ENCODE measurements around the gene GABRB1. TPM values are rescaled to one million over a fixed set of nuclear protein-coding genes. Genes with fewer than 3 reads are reported as not detected.
A peak's percentile ranks its signal among the peaks of the same experiment; 100 is the strongest.

GABRB1 gene
- total RNA-seq, 5 donors from 2014 or later (not counting 1 experiment from before 2014, with no cell fraction given), result not detected

GRCh38 chr4:47382846-47383360 lies 351.5 kb downstream of the GABRB1 start:
- peaks cover 0 to 3% of the 10 kb centered on the region in 2 experiments for H3K27me3 ChIP-seq (replicated peaks in 1 of 2; ENCODE audit: control insufficient read depth in 2 of 2, extremely low read depth in 1 of 2, insufficient read depth in 2 of 2, low read length in 1 of 2)
- H3K36me3 ChIP-seq (ENCODE audit: control insufficient read depth in 2 of 2, extremely low read depth in 1 of 2, insufficient read depth in 1 of 2, low read length in 1 of 2), result no peaks in the 10 kb centered on the region
- H3K4me1 Mint-ChIP-seq, result no peaks in the 10 kb centered on the region
- no peak for ATAC-seq (replicated peaks in 1 of 4)
- H3K9me3 ChIP-seq, result no peaks in the 10 kb centered on the region
- H3K27ac ChIP-seq (ENCODE audit: low read length), result no peak overlapping the region
- no peak overlapping the region for H3K4me3 Mint-ChIP-seq
- no peaks in the 10 kb centered on the region for H3K9me3 Mint-ChIP-seq
- no peaks in the 10 kb centered on the region for H3K36me3 Mint-ChIP-seq
- H3K27ac Mint-ChIP-seq, result no peak overlapping the region
- H3K4me3 ChIP-seq (ENCODE audit: control insufficient read depth in 1 of 2, extremely low read depth in 1 of 2, low read length in 1 of 2), result no peak overlapping the region
- peaks cover 0 to 24% of the 10 kb centered on the region in 2 donors for H3K27me3 Mint-ChIP-seq
- H3K4me1 ChIP-seq (ENCODE audit: control insufficient read depth in 1 of 2, extremely low read depth in 1 of 2, insufficient read depth in 2 of 2, low read length in 2 of 2), result no peaks in the 10 kb centered on the region
- CTCF ChIA-PET, result interaction anchor here (0.8 to 1.4 kb wide), 6 partner anchors 8 to 541 kb away, joined by 3 to 5 read pairs (median 4); no protein-coding TSS in a partner anchor
- 50% methylated on average over 1 of the region's 2 CpGs for WGBS (ENCODE audit: insufficient coverage)
- POLR2A ChIA-PET, result interaction anchor here in 1 of 2 donors (0.7 kb wide), 1 partner anchor 17 kb away, joined by 5 read pairs; no protein-coding TSS in a partner anchor
- no peak for DNase-seq

- ATAC-seq (replicated peaks in 1 of 4) (no peak), DNase-seq (peak in 1 of 35 experiments; percentile 37)
- H3K27me3 ChIP-seq (replicated peaks in 1 of 2; ENCODE audit: control insufficient read depth in 2 of 2, extremely low read depth in 1 of 2, insufficient read depth in 2 of 2, low read length in 1 of 2), result peaks cover 0 to 3% of the 10 kb centered on the region in 2 experiments
- CTCF ChIA-PET, result interaction anchor here (0.8 to 1.4 kb wide), 5 partner anchors 9 to 542 kb away, joined by 3 to 5 read pairs (median 4); no protein-coding TSS in a partner anchor
- H3K4me1 ChIP-seq (ENCODE audit: control insufficient read depth in 1 of 2, extremely low read depth in 1 of 2, insufficient read depth in 2 of 2, low read length in 2 of 2), result no peaks in the 10 kb centered on the region
- H3K36me3 ChIP-seq (ENCODE audit: control insufficient read depth in 2 of 2, extremely low read depth in 1 of 2, insufficient read depth in 1 of 2, low read length in 1 of 2), result no peaks in the 10 kb centered on the region
- no peaks in the 10 kb centered on the region for H3K4me1 Mint-ChIP-seq
- no CpG with 5 or more reads among the region's 4 CpGs for WGBS (ENCODE audit: insufficient coverage)
- H3K36me3 Mint-ChIP-seq, result no peaks in the 10 kb centered on the region
- no peak overlapping the region for H3K4me3 Mint-ChIP-seq
- H3K9me3 ChIP-seq, result no peaks in the 10 kb centered on the region
- H3K27ac Mint-ChIP-seq, result no peak overlapping the region
- H3K27ac ChIP-seq (ENCODE audit: low read length), result no peak overlapping the region
- H3K4me3 ChIP-seq (ENCODE audit: control insufficient read depth in 1 of 2, extremely low read depth in 1 of 2, low read length in 1 of 2), result no peak overlapping the region
- H3K27me3 Mint-ChIP-seq, result peaks cover 0 to 24% of the 10 kb centered on the region in 2 donors
- POLR2A ChIA-PET, result no interaction called here
- no peaks in the 10 kb centered on the region for H3K9me3 Mint-ChIP-seq
Observed at GRCh38 chr4:47383829-47384427, 352.6 kb downstream of the GABRB1 start.

- POLR2A ChIA-PET, result no interaction called here
- H3K36me3 ChIP-seq (ENCODE audit: control insufficient read depth in 2 of 2, extremely low read depth in 1 of 2, insufficient read depth in 1 of 2, low read length in 1 of 2), result no peaks in the 10 kb centered on the region
- Mint-ChIP-seq H3K27ac (no peak overlapping the region), H3K36me3 (no peaks in the 10 kb centered on the region), H3K4me3 (no peak overlapping the region), H3K27me3 (peaks cover 0 to 24% of the 10 kb centered on the region in 2 donors), H3K4me1 (no peaks in the 10 kb centered on the region), H3K9me3 (no peaks in the 10 kb centered on the region)
- CTCF ChIA-PET, result interaction anchor here in 1 of 2 donors (0.6 to 0.7 kb wide), 3 partner anchors 23 to 267 kb away, joined by 3 to 5 read pairs (median 4); no protein-coding TSS in a partner anchor
- H3K27me3 ChIP-seq (replicated peaks in 1 of 2; ENCODE audit: control insufficient read depth in 2 of 2, extremely low read depth in 1 of 2, insufficient read depth in 2 of 2, low read length in 1 of 2), result peaks cover 0 to under 1% of the 10 kb centered on the region in 2 experiments
- WGBS (ENCODE audit: insufficient coverage), result no CpG with 5 or more reads among the region's 1 CpG
- no peaks in the 10 kb centered on the region for H3K9me3 ChIP-seq
- no peak overlapping the region for H3K4me3 ChIP-seq (ENCODE audit: control insufficient read depth in 1 of 2, extremely low read depth in 1 of 2, low read length in 1 of 2)
- H3K4me1 ChIP-seq (ENCODE audit: control insufficient read depth in 1 of 2, extremely low read depth in 1 of 2, insufficient read depth in 2 of 2, low read length in 2 of 2), result no peaks in the 10 kb centered on the region
- DNase-seq, result no peak
- ATAC-seq (replicated peaks in 1 of 4), result no peak
- no peak overlapping the region for H3K27ac ChIP-seq (ENCODE audit: low read length)
Observed at GRCh38 chr4:47386146-47386545, 354.8 kb downstream of the GABRB1 start.

- POLR2A ChIA-PET, result no interaction called here
- Mint-ChIP-seq H3K4me3 (no peak overlapping the region), H3K9me3 (no peaks in the 10 kb centered on the region), H3K27me3 (peaks cover 0 to 24% of the 10 kb centered on the region in 2 donors), H3K36me3 (no peaks in the 10 kb centered on the region), H3K27ac (no peak overlapping the region), H3K4me1 (no peaks in the 10 kb centered on the region)
- WGBS (ENCODE audit: insufficient coverage), result no CpG with 5 or more reads among the region's 2 CpGs
- H3K36me3 ChIP-seq (ENCODE audit: control insufficient read depth in 2 of 2, extremely low read depth in 1 of 2, insufficient read depth in 1 of 2, low read length in 1 of 2), result no peaks in the 10 kb centered on the region
- DNase-seq, result no peak
- no peaks in the 10 kb centered on the region for H3K27me3 ChIP-seq (replicated peaks in 1 of 2; ENCODE audit: control insufficient read depth in 2 of 2, extremely low read depth in 1 of 2, insufficient read depth in 2 of 2, low read length in 1 of 2)
- no peak overlapping the region for H3K4me3 ChIP-seq (ENCODE audit: control insufficient read depth in 1 of 2, extremely low read depth in 1 of 2, low read length in 1 of 2)
- H3K4me1 ChIP-seq (ENCODE audit: control insufficient read depth in 1 of 2, extremely low read depth in 1 of 2, insufficient read depth in 2 of 2, low read length in 2 of 2), result no peaks in the 10 kb centered on the region
- no peak overlapping the region for H3K27ac ChIP-seq (ENCODE audit: low read length)
- CTCF ChIA-PET, result interaction anchor here in 1 of 2 donors (0.6 to 0.7 kb wide), 2 partner anchors 22 to 268 kb away, joined by 3 to 4 read pairs; no protein-coding TSS in a partner anchor
- ATAC-seq (replicated peaks in 1 of 4), result no peak
- H3K9me3 ChIP-seq, result no peaks in the 10 kb centered on the region
Observed at GRCh38 chr4:47386561-47387235, 355.3 kb downstream of the GABRB1 start.

GRCh38 chr4:47390428-47391125 lies 359.2 kb downstream of the GABRB1 start:
- DNase-seq, result no peak
- H3K9me3 ChIP-seq, result no peaks in the 10 kb centered on the region
- H3K27ac Mint-ChIP-seq, result no peak overlapping the region
- H3K27ac ChIP-seq (ENCODE audit: low read length), result no peak overlapping the region
- no CpG with 5 or more reads among the region's 5 CpGs for WGBS (ENCODE audit: insufficient coverage)
- no peak overlapping the region for H3K4me3 ChIP-seq (ENCODE audit: control insufficient read depth in 1 of 2, extremely low read depth in 1 of 2, low read length in 1 of 2)
- no peaks in the 10 kb centered on the region for H3K36me3 Mint-ChIP-seq
- H3K27me3 Mint-ChIP-seq, result peaks cover 1 to 18% of the 10 kb centered on the region in 2 donors
- H3K9me3 Mint-ChIP-seq, result no peaks in the 10 kb centered on the region
- no peaks in the 10 kb centered on the region for H3K4me1 Mint-ChIP-seq
- ATAC-seq (replicated peaks in 1 of 4), result no peak
- no peak overlapping the region for H3K4me3 Mint-ChIP-seq
- no peaks in the 10 kb centered on the region for H3K4me1 ChIP-seq (ENCODE audit: control insufficient read depth in 1 of 2, extremely low read depth in 1 of 2, insufficient read depth in 2 of 2, low read length in 2 of 2)
- H3K36me3 ChIP-seq (ENCODE audit: control insufficient read depth in 2 of 2, extremely low read depth in 1 of 2, insufficient read depth in 1 of 2, low read length in 1 of 2), result no peaks in the 10 kb centered on the region
- ChIA-PET CTCF (interaction anchor here (0.6 to 1.0 kb wide), 2 partner anchors 8 to 571 kb away, joined by 3 to 8 read pairs; no protein-coding TSS in a partner anchor), POLR2A (no interaction called here)
- H3K27me3 ChIP-seq (replicated peaks in 1 of 2; ENCODE audit: control insufficient read depth in 2 of 2, extremely low read depth in 1 of 2, insufficient read depth in 2 of 2, low read length in 1 of 2), result no peaks in the 10 kb centered on the region

- Mint-ChIP-seq H3K9me3 (no peaks in the 10 kb centered on the region), H3K4me3 (no peak overlapping the region), H3K4me1 (no peaks in the 10 kb centered on the region), H3K27me3 (peaks cover 1 to 11% of the 10 kb centered on the region in 2 donors), H3K27ac (no peak overlapping the region), H3K36me3 (no peaks in the 10 kb centered on the region)
- H3K4me1 ChIP-seq (ENCODE audit: control insufficient read depth in 1 of 2, extremely low read depth in 1 of 2, insufficient read depth in 2 of 2, low read length in 2 of 2), result no peaks in the 10 kb centered on the region
- ATAC-seq (replicated peaks in 1 of 4), result no peak
- 80% methylated on average over 1 of the region's 3 CpGs for WGBS (ENCODE audit: insufficient coverage)
- H3K9me3 ChIP-seq, result no peaks in the 10 kb centered on the region
- H3K27me3 ChIP-seq (replicated peaks in 1 of 2; ENCODE audit: control insufficient read depth in 2 of 2, extremely low read depth in 1 of 2, insufficient read depth in 2 of 2, low read length in 1 of 2), result no peaks in the 10 kb centered on the region
- H3K36me3 ChIP-seq (ENCODE audit: control insufficient read depth in 2 of 2, extremely low read depth in 1 of 2, insufficient read depth in 1 of 2, low read length in 1 of 2), result no peaks in the 10 kb centered on the region
- CTCF ChIA-PET, result interaction anchor here (0.6 to 1.0 kb wide), 2 partner anchors 8 to 572 kb away, joined by 3 to 8 read pairs; no protein-coding TSS in a partner anchor
- no peak overlapping the region for H3K4me3 ChIP-seq (ENCODE audit: control insufficient read depth in 1 of 2, extremely low read depth in 1 of 2, low read length in 1 of 2)
- DNase-seq, result no peak
- H3K27ac ChIP-seq (ENCODE audit: low read length), result no peak overlapping the region
- POLR2A ChIA-PET, result interaction anchor here in 1 of 2 donors (0.7 kb wide), 1 partner anchor 592 kb away, joined by 5 read pairs; no protein-coding TSS in a partner anchor
Observed at GRCh38 chr4:47391256-47391655, 359.9 kb downstream of the GABRB1 start.
